22Rv1 (cell line): ENCODE data around the gene PROK1.

ENCODE experiments used
- CTCF ChIP-seq: fragments of 450-650 bp; IDR thresholded peaks from 2 replicates; pipeline ENCODE4 v1.5.1; 2017; ENCODE audit warnings: mild to moderate bottlenecking
- ZFX ChIP-seq: fragments of 450-650 bp; IDR thresholded peaks from 2 replicates; pipeline ENCODE4 v1.6.1; 2017; ENCODE audit warnings: antibody characterized with exemption, borderline replicate concordance

- TF ChIP-seq CTCF (no peak), ZFX (no peak)
These were observed 2.9 kb downstream of the PROK1 start for GRCh38 chr1:110453829-110454228.
